ENCODE measurements around the gene DIDO1. TPM values are rescaled to one million over a fixed set of nuclear protein-coding genes. Genes with fewer than 3 reads are reported as not detected.
A peak's percentile ranks its signal among the peaks of the same experiment; 100 is the strongest.

The DIDO1 gene
- total and polyA plus RNA-seq, 2 of the 13 experiments (the other 11 are each of a cell fraction or from before 2014, with no cell fraction given) = 75.0 to 75.1 TPM

- peak; percentile 20 to 24; a peak in 2 of 4 replicates for TF ChIP-seq HMGXB4 (CRISPR knock-in tag; IDR thresholded peaks at IDR 0.05; ENCODE audit: borderline replicate concordance in 1 of 2, low read depth in 1 of 2)
- TF ChIP-seq KDM4B (CRISPR knock-in tag; IDR thresholded peaks at IDR 0.05) = no peak
- no peak for TF ChIP-seq ZFP37 (CRISPR knock-in tag; IDR thresholded peaks at IDR 0.05; ENCODE audit: borderline replicate concordance)
- TF ChIP-seq ZNF615 (CRISPR knock-in tag; IDR thresholded peaks at IDR 0.05; ENCODE audit: borderline replicate concordance) = no peak
- TF ChIP-seq KIAA2018 (CRISPR knock-in tag; IDR thresholded peaks at IDR 0.05; ENCODE audit: borderline replicate concordance) = no peak
- no peak for TF ChIP-seq ARID3A (IDR thresholded peaks at IDR 0.05; ENCODE audit: low read depth, low read length)
- TF ChIP-seq NCOA2 (CRISPR knock-in tag; IDR thresholded peaks at IDR 0.05) = no peak
- no peak for TF ChIP-seq ZNF737 (CRISPR knock-in tag; IDR thresholded peaks at IDR 0.05; ENCODE audit: borderline replicate concordance)
- TF ChIP-seq ETV6 (CRISPR knock-in tag; conservative IDR thresholded peaks at IDR 0.05) = no peak
- TF ChIP-seq HIVEP1 (CRISPR knock-in tag; IDR thresholded peaks at IDR 0.05) = peak; percentile 46; the same call in 1 of the 2 replicates
- TF ChIP-seq, protein P1, sequence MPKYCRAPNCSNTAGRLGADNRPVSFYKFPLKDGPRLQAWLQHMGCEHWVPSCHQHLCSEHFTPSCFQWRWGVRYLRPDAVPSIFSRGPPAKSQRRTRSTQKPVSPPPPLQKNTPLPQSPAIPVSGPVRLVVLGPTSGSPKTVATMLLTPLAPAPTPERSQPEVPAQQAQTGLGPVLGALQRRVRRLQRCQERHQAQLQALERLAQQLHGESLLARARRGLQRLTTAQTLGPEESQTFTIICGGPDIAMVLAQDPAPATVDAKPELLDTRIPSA (CRISPR knock-in tag; IDR thresholded peaks at IDR 0.05; ENCODE audit: borderline replicate concordance) = no peak
- no peak for TF ChIP-seq ZNF75D (CRISPR knock-in tag; IDR thresholded peaks at IDR 0.05; ENCODE audit: borderline replicate concordance)
- TF ChIP-seq ZNF773 (CRISPR knock-in tag; IDR thresholded peaks at IDR 0.05; ENCODE audit: borderline replicate concordance) = no peak
- no peak for TF ChIP-seq ZNF652 (CRISPR knock-in tag; IDR thresholded peaks at IDR 0.05; ENCODE audit: borderline replicate concordance, low read depth)
- TF ChIP-seq ZNF333 (CRISPR knock-in tag; IDR thresholded peaks at IDR 0.05; ENCODE audit: borderline replicate concordance) = no peak
- no peak for TF ChIP-seq ZMYM3 (CRISPR knock-in tag; IDR thresholded peaks at IDR 0.05)
- no peak for TF ChIP-seq ZNF570 (CRISPR knock-in tag; IDR thresholded peaks at IDR 0.05; ENCODE audit: borderline replicate concordance)
- no peak for TF ChIP-seq NCOA5 (CRISPR knock-in tag; IDR thresholded peaks at IDR 0.05)
Observed at GRCh38 chr20:62860391-62860923, 65.8 kb downstream of the DIDO1 start (continued).

All from HepG2 (cell line).